ENCODE measurements around the gene CNKSR3.

CNKSR3 gene

GRCh38 chr6:154491567-154492470 lies 18.7 kb downstream of the CNKSR3 start:
- ATAC-seq = no peak

GRCh38 chr6:154489822-154490221 lies 20.7 kb downstream of the CNKSR3 start:
- ATAC-seq = no peak
- no peak for TF ChIP-seq ZC3H10 (CRISPR knock-in tag; IDR thresholded peaks at IDR 0.05)
- TF ChIP-seq ZNF8 (CRISPR knock-in tag; IDR thresholded peaks at IDR 0.05) = no peak
- TF ChIP-seq PATZ1 (CRISPR knock-in tag; IDR thresholded peaks at IDR 0.05; ENCODE audit: borderline replicate concordance) = no peak
- TF ChIP-seq ZFP30 (CRISPR knock-in tag; IDR thresholded peaks at IDR 0.05) = no peak
- no peak for TF ChIP-seq ISL1 (CRISPR knock-in tag; IDR thresholded peaks at IDR 0.05)

More at GRCh38 chr6:154491567-154492470, 18.7 kb downstream of the CNKSR3 start:
- no peak for TF ChIP-seq PATZ1 (CRISPR knock-in tag; IDR thresholded peaks at IDR 0.05; ENCODE audit: borderline replicate concordance)
- no peak for TF ChIP-seq ZNF70 (CRISPR knock-in tag; IDR thresholded peaks at IDR 0.05)
- no peak for TF ChIP-seq OSR1 (CRISPR knock-in tag; IDR thresholded peaks at IDR 0.05)
- TF ChIP-seq POU6F1 (CRISPR knock-in tag; IDR thresholded peaks at IDR 0.05; ENCODE audit: borderline replicate concordance, low read depth) = no peak
- no peak for TF ChIP-seq ZNF565 (CRISPR knock-in tag; conservative IDR thresholded peaks at IDR 0.05; ENCODE audit: low read depth)
- no peak for TF ChIP-seq TSHZ2 (CRISPR knock-in tag; IDR thresholded peaks at IDR 0.05)
- TF ChIP-seq ZC3H10 (CRISPR knock-in tag; IDR thresholded peaks at IDR 0.05) = no peak
- no peak for TF ChIP-seq ZFP3 (CRISPR knock-in tag; IDR thresholded peaks at IDR 0.05)
- TF ChIP-seq ESRRG (CRISPR knock-in tag; IDR thresholded peaks at IDR 0.05) = no peak
- TF ChIP-seq BACH2 (CRISPR knock-in tag; IDR thresholded peaks at IDR 0.05; ENCODE audit: borderline replicate concordance) = no peak
- TF ChIP-seq TOX (CRISPR knock-in tag; IDR thresholded peaks at IDR 0.05; ENCODE audit: borderline replicate concordance) = no peak
- no peak for TF ChIP-seq ISL1 (CRISPR knock-in tag; IDR thresholded peaks at IDR 0.05)
- TF ChIP-seq PPARA (CRISPR knock-in tag; IDR thresholded peaks at IDR 0.05; ENCODE audit: borderline replicate concordance) = no peak

- ATAC-seq = peak; percentile 15; the same call in 1 of the 3 replicates
- TF ChIP-seq GLIS3 (CRISPR knock-in tag; IDR thresholded peaks at IDR 0.05) = no peak
- TF ChIP-seq ZFP3 (CRISPR knock-in tag; IDR thresholded peaks at IDR 0.05) = no peak
- TF ChIP-seq ISL1 (CRISPR knock-in tag; IDR thresholded peaks at IDR 0.05) = no peak
- TF ChIP-seq TOX (CRISPR knock-in tag; IDR thresholded peaks at IDR 0.05; ENCODE audit: borderline replicate concordance) = no peak
- TF ChIP-seq PATZ1 (CRISPR knock-in tag; IDR thresholded peaks at IDR 0.05; ENCODE audit: borderline replicate concordance) = no peak
- TF ChIP-seq ARNTL (CRISPR knock-in tag; IDR thresholded peaks at IDR 0.05; ENCODE audit: borderline replicate concordance, low read depth) = no peak
- no peak for TF ChIP-seq BACH2 (CRISPR knock-in tag; IDR thresholded peaks at IDR 0.05; ENCODE audit: borderline replicate concordance)
- TF ChIP-seq SNAI2 (CRISPR knock-in tag; IDR thresholded peaks at IDR 0.05) = no peak
- no peak for TF ChIP-seq ESRRG (CRISPR knock-in tag; IDR thresholded peaks at IDR 0.05)
- TF ChIP-seq CREB5 (CRISPR knock-in tag; IDR thresholded peaks at IDR 0.05; ENCODE audit: low read depth) = no peak
- no peak for TF ChIP-seq CSDC2 (CRISPR knock-in tag; IDR thresholded peaks at IDR 0.05)
- no peak for TF ChIP-seq OSR1 (CRISPR knock-in tag; IDR thresholded peaks at IDR 0.05)
- no peak for TF ChIP-seq PPARA (CRISPR knock-in tag; IDR thresholded peaks at IDR 0.05; ENCODE audit: borderline replicate concordance)
- no peak for TF ChIP-seq ZC3H10 (CRISPR knock-in tag; IDR thresholded peaks at IDR 0.05)
- no peak for TF ChIP-seq ZNF565 (CRISPR knock-in tag; conservative IDR thresholded peaks at IDR 0.05; ENCODE audit: low read depth)
- TF ChIP-seq CSRNP3 (CRISPR knock-in tag; IDR thresholded peaks at IDR 0.05) = no peak
- no peak for TF ChIP-seq ZNF70 (CRISPR knock-in tag; IDR thresholded peaks at IDR 0.05)
Observed at GRCh38 chr6:154488802-154489437, 21.6 kb downstream of the CNKSR3 start.

Measured in SK-N-SH treated with all-trans-retinoic acid at 6 μM for 48 hours (cell line).